HepG2 (cell line): ENCODE results near the gene CD7.

Source experiments
- BCL6 ChIP-seq: IDR thresholded peaks from 2 replicates; pipeline ENCODE4 v1.6.1; 2016; ENCODE audit warnings: missing genetic modification reagents, missing compliant biosample characterization
- BHLHE40 ChIP-seq: IDR thresholded peaks from 2 replicates; pipeline ENCODE4 v1.6.1; 2011; ENCODE audit warnings: low read length, improper control_type of control experiment
- BRCA1 ChIP-seq: sonication (generic); formaldehyde crosslinking; IDR thresholded peaks from 2 replicates; pipeline ENCODE4 v1.4.0; 2020; ENCODE audit warnings: missing genetic modification reagents
- CTCF ChIP-seq: sonication (generic); formaldehyde crosslinking; IDR thresholded peaks from 2 replicates; pipeline ENCODE4 v1.5.0; 2020; ENCODE audit warnings: mild to moderate bottlenecking, missing genetic modification reagents, moderate library complexity
- EP300 ChIP-seq, 3 experiments: sonication (generic) in 1 of 3; formaldehyde crosslinking in 1 of 3; IDR thresholded peaks; 2 replicates each; pipeline versions ENCODE4 v1.5.1 to v1.6.1; 2011 to 2020; ENCODE audit warnings: low read depth in 2 of 3, low read length in 2 of 3, borderline replicate concordance in 1 of 3, improper control_type of control experiment in 1 of 3, mild to moderate bottlenecking in 1 of 3, missing genetic modification reagents in 1 of 3, moderate library complexity in 1 of 3
- ETS1 ChIP-seq: sonication (generic); formaldehyde crosslinking; IDR thresholded peaks from 2 replicates; pipeline ENCODE4 v1.4.0; 2020; ENCODE audit warnings: missing genetic modification reagents
- FOXM1 ChIP-seq: sonication (generic); formaldehyde crosslinking; IDR thresholded peaks from 2 replicates; pipeline ENCODE4 v1.5.0; 2020; ENCODE audit warnings: missing genetic modification reagents
- JUNB ChIP-seq: sonication (generic); formaldehyde crosslinking; IDR thresholded peaks from 2 replicates; pipeline ENCODE4 v1.8.0; 2022; ENCODE audit warnings: missing genetic modification reagents, mild to moderate bottlenecking, borderline replicate concordance
- POLR2AphosphoS5 ChIP-seq: IDR thresholded peaks from 2 replicates; pipeline ENCODE4 v1.6.1; 2012; ENCODE audit warnings: low read depth, low read length
- TCF7 ChIP-seq: sonication (generic); IDR thresholded peaks from 2 replicates; pipeline ENCODE4 v1.6.1; 2016; ENCODE audit warnings: antibody characterized with exemption, low read depth
- ZNF207 ChIP-seq: fragments of 450-650 bp; IDR thresholded peaks from 2 replicates; pipeline ENCODE4 v1.6.1; 2016; ENCODE audit warnings: antibody characterized with exemption, borderline replicate concordance
- ZSCAN30 ChIP-seq: sonication (generic); formaldehyde crosslinking; IDR thresholded peaks from 2 replicates; pipeline ENCODE4 v1.5.0; 2020; ENCODE audit warnings: mild to moderate bottlenecking, missing genetic modification reagents
- TF ChIP-seq, protein P1 (sequence below): sonication (generic); formaldehyde crosslinking; IDR thresholded peaks from 2 replicates; pipeline ENCODE4 v1.4.0; 2020; ENCODE audit warnings: missing genetic modification reagents, borderline replicate concordance
- TF ChIP-seq, protein P2 (sequence below): sonication (generic); formaldehyde crosslinking; IDR thresholded peaks from 2 replicates; pipeline ENCODE4 v1.8.0; 2022; ENCODE audit warnings: mild to moderate bottlenecking, missing genetic modification reagents

DNA sequence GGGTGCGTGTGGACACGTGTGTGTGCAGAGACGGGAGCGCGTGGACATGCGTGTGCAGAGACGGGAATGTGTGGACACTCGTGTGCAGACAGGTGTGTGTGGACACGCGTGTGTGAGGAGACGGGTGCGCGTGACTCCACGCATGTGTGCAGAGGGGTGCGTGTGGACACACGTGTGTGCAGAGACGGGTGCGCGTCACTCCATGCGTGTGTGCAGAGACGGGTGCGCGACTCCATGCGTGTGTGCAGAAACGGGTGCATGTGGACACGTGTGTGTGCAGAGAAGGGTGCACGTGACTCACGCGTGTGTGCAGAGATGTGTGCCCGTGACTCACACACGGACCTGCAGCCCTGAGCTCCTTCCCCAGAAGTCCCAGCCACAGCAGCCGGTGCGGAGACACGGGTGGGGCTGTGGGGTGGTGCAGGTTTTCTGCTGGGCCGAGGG is 2.2 kb upstream of the CD7 start:
- no peak for TF ChIP-seq JUNB (CRISPR knock-in tag)
- TF ChIP-seq FOXM1: no peak
- TF ChIP-seq, protein P1, sequence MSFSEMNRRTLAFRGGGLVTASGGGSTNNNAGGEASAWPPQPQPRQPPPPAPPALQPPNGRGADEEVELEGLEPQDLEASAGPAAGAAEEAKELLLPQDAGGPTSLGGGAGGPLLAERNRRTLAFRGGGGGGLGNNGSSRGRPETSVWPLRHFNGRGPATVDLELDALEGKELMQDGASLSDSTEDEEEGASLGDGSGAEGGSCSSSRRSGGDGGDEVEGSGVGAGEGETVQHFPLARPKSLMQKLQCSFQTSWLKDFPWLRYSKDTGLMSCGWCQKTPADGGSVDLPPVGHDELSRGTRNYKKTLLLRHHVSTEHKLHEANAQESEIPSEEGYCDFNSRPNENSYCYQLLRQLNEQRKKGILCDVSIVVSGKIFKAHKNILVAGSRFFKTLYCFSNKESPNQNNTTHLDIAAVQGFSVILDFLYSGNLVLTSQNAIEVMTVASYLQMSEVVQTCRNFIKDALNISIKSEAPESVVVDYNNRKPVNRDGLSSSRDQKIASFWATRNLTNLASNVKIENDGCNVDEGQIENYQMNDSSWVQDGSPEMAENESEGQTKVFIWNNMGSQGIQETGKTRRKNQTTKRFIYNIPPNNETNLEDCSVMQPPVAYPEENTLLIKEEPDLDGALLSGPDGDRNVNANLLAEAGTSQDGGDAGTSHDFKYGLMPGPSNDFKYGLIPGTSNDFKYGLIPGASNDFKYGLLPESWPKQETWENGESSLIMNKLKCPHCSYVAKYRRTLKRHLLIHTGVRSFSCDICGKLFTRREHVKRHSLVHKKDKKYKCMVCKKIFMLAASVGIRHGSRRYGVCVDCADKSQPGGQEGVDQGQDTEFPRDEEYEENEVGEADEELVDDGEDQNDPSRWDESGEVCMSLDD: no peak
- no peak for TF ChIP-seq ZNF207
- TF ChIP-seq TCF7: no peak
- TF ChIP-seq, protein P2, sequence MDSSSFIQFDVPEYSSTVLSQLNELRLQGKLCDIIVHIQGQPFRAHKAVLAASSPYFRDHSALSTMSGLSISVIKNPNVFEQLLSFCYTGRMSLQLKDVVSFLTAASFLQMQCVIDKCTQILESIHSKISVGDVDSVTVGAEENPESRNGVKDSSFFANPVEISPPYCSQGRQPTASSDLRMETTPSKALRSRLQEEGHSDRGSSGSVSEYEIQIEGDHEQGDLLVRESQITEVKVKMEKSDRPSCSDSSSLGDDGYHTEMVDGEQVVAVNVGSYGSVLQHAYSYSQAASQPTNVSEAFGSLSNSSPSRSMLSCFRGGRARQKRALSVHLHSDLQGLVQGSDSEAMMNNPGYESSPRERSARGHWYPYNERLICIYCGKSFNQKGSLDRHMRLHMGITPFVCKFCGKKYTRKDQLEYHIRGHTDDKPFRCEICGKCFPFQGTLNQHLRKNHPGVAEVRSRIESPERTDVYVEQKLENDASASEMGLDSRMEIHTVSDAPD (CRISPR knock-in tag): no peak
- TF ChIP-seq POLR2AphosphoS5: no peak
- TF ChIP-seq BHLHE40: no peak
- TF ChIP-seq CTCF (CRISPR knock-in tag): no peak
- no peak for TF ChIP-seq BRCA1
- no peak for TF ChIP-seq BCL6 (CRISPR knock-in tag)
- no peak for TF ChIP-seq EP300 (IDR thresholded peaks at IDR 0.05; ENCODE audit: low read depth in 2 of 2, low read length in 2 of 2)
- TF ChIP-seq EP300 (CRISPR knock-in tag; IDR thresholded peaks at IDR 0.05; ENCODE audit: borderline replicate concordance): no peak
- TF ChIP-seq ETS1 (CRISPR knock-in tag): no peak
- no peak for TF ChIP-seq ZSCAN30
